Body of pancreas (tissue), 4 donors: ENCODE data around the gene RPTOR. TPM values are rescaled to one million over a fixed set of nuclear protein-coding genes. Genes with fewer than 3 reads are reported as not detected.

ENCODE experiments used
- ATAC-seq: fragments of 150-250 bp; one replicate; pipeline ENCODE4 v1.9.1; 2016
- DNase-seq, 4 donors: peaks; one replicate each; pipeline ENCODE4 v3.0.0-alpha.2; 2019
- H3K27ac ChIP-seq, 4 donors: fragments of 200-600 bp; sonication (generic); 1 replicate in 3 of 4; 2 replicates in 1 of 4; pipeline versions ENCODE4 v1.5.1 to v1.6.1; 2016 to 2019; ENCODE audit warnings: mild to moderate bottlenecking in 1 of 4, mixed read lengths in 1 of 4, moderate library complexity in 1 of 4
- H3K27me3 ChIP-seq, 2 donors: fragments of 200-600 bp; sonication (generic); one replicate each; pipeline ENCODE4 v1.6.0; 2016; ENCODE audit warnings: mild to moderate bottlenecking in 1 of 2
- H3K36me3 ChIP-seq, 2 donors: fragments of 200-600 bp; sonication (generic); replicated peaks in 1 of 2; 2 replicates each; pipeline ENCODE4 v1.5.1; 2016; ENCODE audit warnings: low read depth in 2 of 2; ENCODE audit not compliant: insufficient read depth in 1 of 2
- H3K4me1 ChIP-seq: fragments of 200-600 bp; sonication (generic); one replicate; pipeline ENCODE4 v1.6.0; 2016
- H3K4me3 ChIP-seq, 2 donors: fragments of 200-600 bp; sonication (generic); 1 replicate in 1 of 2; 2 replicates in 1 of 2; pipeline ENCODE4 v1.5.1; 2016 to 2019
- H3K9me3 ChIP-seq, 3 donors: fragments of 200-600 bp; sonication (generic); 1 replicate in 2 of 3; 2 replicates in 1 of 3; pipeline ENCODE4 v1.5.1; 2016
- POLR2A ChIP-seq, 3 donors: fragments of 450-650 bp; IDR thresholded peaks; one replicate each; pipeline ENCODE4 v1.6.1; 2016; ENCODE audit warnings: antibody characterized with exemption in 3 of 3, mild to moderate bottlenecking in 2 of 3
- WGBS, 2 donors: methylation state at CpG; one replicate each; pipeline ENCODE4 v1.1.5; 2017; 5-methylcytosine and 5-hydroxymethylcytosine counted together
- intact Hi-C: fragments of 100-400 bp; cut with DNase I; formaldehyde crosslinking; loops from one replicate; pipeline ENCODE4 v1.15.1; 2023
- total RNA-seq, 2 donors: library from RNA; depleted of rRNA; stranded (reverse); fragments of >200 nt; gene quantifications; one replicate each; pipeline ENCODE4 v1.1.0, GENCODE V29; 2016
- TF ChIP-seq, protein P1 (sequence below), 7 experiments: fragments of 450-650 bp in 4 of 7; fragments of 200-600 bp in 3 of 7; sonication (generic) in 3 of 7; IDR thresholded peaks; one replicate each; pipeline ENCODE4 v1.5.1; 2016 to 2019; ENCODE audit warnings: antibody characterized with exemption in 7 of 7

Gene RPTOR
- total RNA-seq, 2 donors from 2014 or later = 22.3 to 34.3 TPM

DNA sequence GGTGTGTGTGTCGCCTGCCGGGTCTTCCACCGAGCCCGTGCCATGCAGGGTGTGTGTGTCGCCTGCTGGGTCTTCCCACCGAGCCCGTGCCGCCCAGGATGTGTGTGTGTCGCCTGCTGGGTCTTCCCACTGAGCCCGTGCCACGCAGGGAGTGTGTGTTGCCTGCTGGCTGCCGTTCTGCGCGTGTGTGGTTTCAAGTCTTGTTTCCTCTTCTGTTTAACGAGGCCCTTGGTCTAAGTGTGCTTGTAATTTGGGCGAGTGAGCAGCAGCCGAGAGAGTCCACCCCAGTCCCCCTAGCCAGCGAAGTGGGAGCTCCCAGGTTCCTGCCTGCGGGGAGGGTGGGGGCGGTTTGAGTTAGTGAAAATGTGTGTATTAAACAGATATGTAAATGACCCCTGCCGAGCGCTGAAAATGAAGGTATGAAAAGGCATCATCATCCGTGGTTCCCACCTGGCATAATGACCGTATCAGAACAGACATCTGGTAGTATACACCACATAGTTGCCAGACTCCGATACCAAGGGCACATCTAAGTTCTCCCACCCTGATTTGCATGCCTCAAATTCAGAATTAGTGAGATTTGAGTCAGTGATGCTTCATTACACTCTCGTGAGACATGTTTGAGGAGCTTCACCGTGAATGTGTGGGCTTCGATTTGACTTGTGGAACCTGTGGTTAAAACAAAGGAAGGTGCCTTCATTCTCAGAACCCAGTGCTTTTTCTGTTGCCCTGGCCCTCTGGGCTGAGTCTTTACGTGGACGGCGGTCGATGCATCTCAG lies 332.5 kb downstream of the RPTOR start:
- ATAC-seq (no peak), DNase-seq (peak in 1 of 4 donors; percentile 5)
- H3K27ac ChIP-seq = no peak overlapping the region
- no peak overlapping the region for H3K4me3 ChIP-seq
- H3K27me3 ChIP-seq = no peaks in the 10 kb centered on the region
- 76 to 93% methylated on average over 18 to 32 of the region's 32 CpGs for WGBS, 2 donors
- TF ChIP-seq, protein P1, sequence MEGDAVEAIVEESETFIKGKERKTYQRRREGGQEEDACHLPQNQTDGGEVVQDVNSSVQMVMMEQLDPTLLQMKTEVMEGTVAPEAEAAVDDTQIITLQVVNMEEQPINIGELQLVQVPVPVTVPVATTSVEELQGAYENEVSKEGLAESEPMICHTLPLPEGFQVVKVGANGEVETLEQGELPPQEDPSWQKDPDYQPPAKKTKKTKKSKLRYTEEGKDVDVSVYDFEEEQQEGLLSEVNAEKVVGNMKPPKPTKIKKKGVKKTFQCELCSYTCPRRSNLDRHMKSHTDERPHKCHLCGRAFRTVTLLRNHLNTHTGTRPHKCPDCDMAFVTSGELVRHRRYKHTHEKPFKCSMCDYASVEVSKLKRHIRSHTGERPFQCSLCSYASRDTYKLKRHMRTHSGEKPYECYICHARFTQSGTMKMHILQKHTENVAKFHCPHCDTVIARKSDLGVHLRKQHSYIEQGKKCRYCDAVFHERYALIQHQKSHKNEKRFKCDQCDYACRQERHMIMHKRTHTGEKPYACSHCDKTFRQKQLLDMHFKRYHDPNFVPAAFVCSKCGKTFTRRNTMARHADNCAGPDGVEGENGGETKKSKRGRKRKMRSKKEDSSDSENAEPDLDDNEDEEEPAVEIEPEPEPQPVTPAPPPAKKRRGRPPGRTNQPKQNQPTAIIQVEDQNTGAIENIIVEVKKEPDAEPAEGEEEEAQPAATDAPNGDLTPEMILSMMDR (IDR thresholded peaks at IDR 0.05) = no peak
- TF ChIP-seq POLR2A (IDR thresholded peaks at IDR 0.05) = no peak
- H3K9me3 ChIP-seq = no peaks in the 10 kb centered on the region
- H3K4me1 ChIP-seq = no peaks in the 10 kb centered on the region
- intact Hi-C loops = no loop called here
- peaks cover 4 to 6% of the 10 kb centered on the region in 2 donors for H3K36me3 ChIP-seq

DNA sequence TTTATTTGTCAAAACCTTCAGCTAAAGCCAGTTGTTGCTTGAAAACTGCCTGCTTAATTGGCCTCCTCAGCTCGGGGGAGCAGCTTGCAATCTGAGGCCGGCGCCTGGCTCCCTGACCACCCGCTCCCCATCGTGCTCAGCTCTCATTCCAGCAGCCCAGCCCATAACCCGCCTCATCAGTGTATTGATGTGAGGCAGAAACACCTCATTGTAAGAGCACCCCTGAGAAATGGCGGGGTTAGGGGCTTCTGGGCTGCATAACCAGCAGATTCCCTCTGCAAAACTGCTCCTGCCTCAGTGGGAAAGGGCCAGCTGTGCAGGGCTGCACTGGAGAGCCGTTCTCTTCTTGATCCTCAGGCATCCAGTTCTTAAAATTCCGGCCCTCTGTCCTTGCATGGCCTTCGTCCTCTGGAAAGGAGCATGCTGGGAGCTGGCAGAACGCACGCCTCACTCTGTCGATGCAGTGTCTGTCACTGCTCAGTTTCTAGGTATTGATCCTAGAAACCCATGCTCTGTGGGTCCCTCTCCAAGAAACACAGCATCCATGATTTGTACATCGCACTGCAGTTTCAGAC lies 333.2 kb downstream of the RPTOR start:
- 75 to 90% methylated on average over 12 to 14 of the region's 14 CpGs for WGBS, 2 donors
- no peak overlapping the region for H3K4me3 ChIP-seq
- no peaks in the 10 kb centered on the region for H3K4me1 ChIP-seq
- H3K27ac ChIP-seq = no peak overlapping the region
- no peaks in the 10 kb centered on the region for H3K27me3 ChIP-seq
- TF ChIP-seq, protein P1 (IDR thresholded peaks at IDR 0.05) = no peak
- TF ChIP-seq POLR2A (IDR thresholded peaks at IDR 0.05) = no peak
- intact Hi-C loops = no loop called here
- DNase-seq (peak in 1 of 4 donors; percentile 4), ATAC-seq (no peak)
- H3K9me3 ChIP-seq = no peaks in the 10 kb centered on the region
- H3K36me3 ChIP-seq = peaks cover 4 to 6% of the 10 kb centered on the region in 2 donors

DNA sequence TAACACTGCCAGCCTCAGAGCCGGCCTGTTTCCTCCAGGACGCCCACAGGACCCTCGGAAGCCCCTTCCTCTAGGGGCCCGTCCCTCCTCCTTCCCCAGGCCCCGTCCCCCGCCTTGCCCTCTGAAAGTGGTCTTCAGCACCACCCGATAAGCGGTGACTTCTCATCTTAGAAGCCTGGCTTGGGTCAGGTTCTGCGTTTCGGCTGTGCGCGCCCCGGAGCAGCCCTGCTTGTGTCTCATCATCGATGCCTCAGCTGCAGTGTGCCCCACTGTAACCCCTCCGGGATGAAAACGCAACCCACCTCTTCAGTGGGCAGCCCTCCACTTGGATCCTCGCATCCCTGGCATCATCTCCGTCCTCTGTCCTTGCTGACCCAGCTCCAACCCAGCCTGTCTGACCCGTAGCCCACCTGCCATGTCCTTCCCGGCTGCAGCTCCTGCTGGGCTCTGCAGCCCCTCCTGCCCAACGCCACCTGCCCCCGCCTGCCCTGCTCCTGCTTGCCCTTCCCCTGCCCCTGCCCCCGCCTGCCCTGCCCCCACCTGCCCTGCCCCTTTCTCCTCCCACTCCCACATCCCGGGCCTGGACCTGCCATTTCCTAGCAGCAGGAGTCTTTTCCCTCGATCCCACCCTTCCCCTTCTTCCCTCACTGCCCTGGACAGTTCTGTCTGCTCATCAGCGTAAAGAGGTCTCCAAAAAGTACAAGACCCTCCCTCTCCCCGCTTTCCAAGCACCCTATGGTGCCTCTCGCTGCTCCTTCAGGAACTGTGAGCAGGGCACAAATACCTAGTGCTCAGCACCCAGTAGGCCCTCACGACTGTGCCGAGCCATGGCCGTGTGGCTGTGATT lies 334.5 kb downstream of the RPTOR start:
- H3K4me3 ChIP-seq = no peak overlapping the region
- ATAC-seq (no peak), DNase-seq (no peak)
- H3K9me3 ChIP-seq = no peaks in the 10 kb centered on the region
- no peaks in the 10 kb centered on the region for H3K27me3 ChIP-seq
- TF ChIP-seq, protein P1 (IDR thresholded peaks at IDR 0.05) = no peak
- TF ChIP-seq POLR2A (IDR thresholded peaks at IDR 0.05) = no peak
- intact Hi-C loops = no loop called here
- no peak overlapping the region for H3K27ac ChIP-seq
- no peaks in the 10 kb centered on the region for H3K4me1 ChIP-seq
- peaks cover 4 to 6% of the 10 kb centered on the region in 2 donors for H3K36me3 ChIP-seq
- WGBS, 2 donors = 86 to 90% methylated on average over 27 to 29 of the region's 31 CpGs

DNA sequence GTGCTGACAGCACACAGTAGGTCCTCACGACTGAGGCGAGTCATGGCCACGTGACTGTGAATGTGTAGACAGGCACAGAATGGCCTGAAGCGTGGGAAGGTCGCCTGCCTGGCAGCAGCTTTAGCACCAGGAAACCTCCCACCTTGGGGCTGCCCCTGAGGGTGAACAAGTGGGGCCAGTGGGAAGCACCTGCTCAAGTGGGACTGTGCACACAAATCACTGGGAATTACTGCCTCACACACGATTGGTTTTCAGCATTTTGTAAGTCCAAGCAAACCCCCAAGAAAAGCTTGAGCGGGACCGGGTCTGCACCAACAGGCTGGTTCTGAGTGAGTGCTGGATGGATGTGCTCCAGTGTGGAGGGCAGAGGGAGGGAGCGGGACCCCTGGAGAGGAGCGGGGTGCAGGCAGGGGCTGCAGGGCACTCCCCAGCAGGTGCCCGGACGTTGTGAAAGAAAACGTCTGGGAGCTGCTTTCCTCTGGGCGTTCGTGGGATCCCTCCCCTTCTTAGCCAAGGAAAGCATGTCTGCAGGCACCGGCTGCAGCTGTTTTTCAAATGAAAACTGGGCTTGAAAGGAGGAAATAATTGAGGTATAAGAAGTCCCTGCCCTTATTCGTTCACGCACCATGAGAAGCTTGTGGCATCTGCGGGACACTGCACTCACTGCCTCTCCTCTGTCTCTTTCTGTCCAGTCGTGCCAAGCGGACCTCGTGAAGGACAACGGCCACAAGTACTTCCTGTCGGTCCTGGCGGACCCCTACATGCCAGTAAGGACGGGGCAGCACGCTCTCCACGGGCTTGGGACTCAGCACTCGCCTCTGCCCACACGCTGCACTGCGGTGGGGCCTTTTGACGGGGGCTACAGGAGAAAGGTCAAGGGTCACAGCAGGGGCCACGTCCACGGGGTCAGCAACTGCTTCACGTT lies 335.3 kb downstream of the RPTOR start:
- Histone ChIP-seq H3K9me3 (no peaks in the 10 kb centered on the region), H3K4me1 (no peaks in the 10 kb centered on the region), H3K27me3 (no peaks in the 10 kb centered on the region), H3K4me3 (no peak overlapping the region), H3K36me3 (peaks cover 5 to 6% of the 10 kb centered on the region in 2 donors), H3K27ac (no peak overlapping the region)
- no peak for DNase-seq
- no peak for ATAC-seq
- TF ChIP-seq, protein P1 (IDR thresholded peaks at IDR 0.05) = no peak
- TF ChIP-seq POLR2A (IDR thresholded peaks at IDR 0.05) = no peak
- intact Hi-C loops = no loop called here
- WGBS, 2 donors = 83 to 92% methylated on average over 29 to 34 of the region's 35 CpGs
